AG04450 (cell line): ENCODE results near the gene CPN2. TPM values are rescaled to one million over a fixed set of nuclear protein-coding genes. Genes with fewer than 3 reads are reported as not detected.

ENCODE experiments used
- CTCF ChIA-PET: fragments of 300-600, 350-600 bp; formaldehyde crosslinking; extraction: SDS; loops from one replicate; lab custom pipeline; 2022; ENCODE audit warnings: antibody characterized with exemption, inconsistent platforms; lab: Charles Lee
- POLR2A ChIA-PET: fragments of 350-600 bp; formaldehyde crosslinking; extraction: SDS; loops from one replicate; lab custom pipeline; 2021; ENCODE audit warnings: antibody characterized with exemption, inconsistent platforms; lab: Yijun Ruan, JAX
- DNase-seq: peaks from one replicate; pipeline ENCODE4 v3.0.0-alpha.2; 2011; ENCODE audit warnings: low read depth, low spot score
- H3K27ac ChIP-seq: one replicate; pipeline ENCODE4 v1.5.1; 2012; ENCODE audit warnings: low read depth, low read length, control low read depth
- H3K27me3 ChIP-seq: one replicate; pipeline ENCODE4 v1.6.0; 2012; ENCODE audit warnings: low read length; ENCODE audit not compliant: control insufficient read depth, insufficient read depth
- H3K4me3 ChIP-seq: 2 replicates; pipeline ENCODE4 v1.5.1; 2011; ENCODE audit warnings: mild to moderate bottlenecking, low read depth, low read length, control low read depth
- H3K9me3 ChIP-seq: 2 replicates; pipeline ENCODE4 v1.5.1; 2012; ENCODE audit warnings: low read length; ENCODE audit not compliant: control insufficient read depth, insufficient read depth
- polyA plus RNA-seq: library from polyadenylated mRNA; depleted of rRNA; stranded (reverse); fragments of >200 nt; gene quantifications from 2 replicates; pipeline ENCODE4 v1.2.3, GENCODE V29; 2011
- TF ChIP-seq, protein P1 (sequence below): IDR thresholded peaks from 2 replicates; pipeline ENCODE4 v1.5.1; 2011; ENCODE audit warnings: low read depth, low read length, control low read depth, inconsistent platforms

The CPN2 gene
- polyA plus RNA-seq, 1 experiment, result not detected

DNA sequence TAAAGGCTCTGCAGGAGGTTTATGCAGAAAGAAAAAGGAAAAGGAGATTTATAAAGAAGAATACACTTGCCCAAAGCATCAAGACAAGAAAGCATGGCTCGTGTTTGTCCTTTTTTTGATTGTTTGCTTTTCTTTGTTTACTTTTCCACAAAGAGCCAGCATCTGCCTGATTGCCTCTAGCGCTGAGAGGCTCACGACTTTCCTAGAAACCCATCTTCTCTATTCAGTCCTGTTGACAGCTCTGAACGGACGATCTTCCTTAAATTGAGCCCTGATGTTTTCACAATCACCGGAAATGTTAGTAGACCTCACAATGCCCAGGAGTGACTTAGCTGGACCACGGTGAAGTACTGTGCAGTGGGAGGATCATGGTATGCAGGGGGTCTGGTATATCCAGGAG lies 35.5 kb upstream of the CPN2 start:
- CTCF ChIA-PET, result interaction anchor here (1.0 to 2.5 kb wide), 3 partner anchors 9 to 52 kb away, joined by 3 to 12 read pairs (median 8); no protein-coding TSS in a partner anchor

DNA sequence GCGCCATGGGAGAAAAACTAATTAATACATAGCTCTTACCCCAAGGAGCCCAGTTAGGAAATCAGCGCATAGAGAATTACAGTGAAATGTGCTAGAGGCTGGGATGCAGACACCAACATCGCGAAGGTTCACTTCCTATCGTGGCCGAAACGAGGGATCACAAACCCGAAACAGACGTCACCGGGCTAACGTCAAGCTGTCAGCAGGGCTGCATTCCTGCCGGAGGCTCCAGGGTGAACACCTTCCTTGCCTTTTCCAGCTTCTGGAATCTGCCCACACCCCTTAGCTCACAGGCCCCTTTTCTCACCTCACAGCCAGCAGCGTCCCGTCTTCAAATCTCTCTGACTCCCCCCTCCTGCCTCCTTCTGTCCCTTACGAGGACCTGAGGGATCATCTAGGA lies 34.9 kb upstream of the CPN2 start:
- ChIA-PET CTCF (interaction anchor here (1.9 to 2.5 kb wide), 2 partner anchors 9 to 42 kb away, joined by 8 to 12 read pairs; no protein-coding TSS in a partner anchor), POLR2A (no interaction called here)

More for the DNA sequence above, 35.5 kb upstream of the CPN2 start:
- DNase-seq, result no peak
- POLR2A ChIA-PET, result no interaction called here
- Histone ChIP-seq H3K4me3 (no peak overlapping the region), H3K27me3 (peaks cover 37% of the 10 kb centered on the region), H3K9me3 (peaks cover 5% of the 10 kb centered on the region; the same call in 1 of the 2 replicates), H3K27ac (no peak overlapping the region)
- TF ChIP-seq, protein P1, sequence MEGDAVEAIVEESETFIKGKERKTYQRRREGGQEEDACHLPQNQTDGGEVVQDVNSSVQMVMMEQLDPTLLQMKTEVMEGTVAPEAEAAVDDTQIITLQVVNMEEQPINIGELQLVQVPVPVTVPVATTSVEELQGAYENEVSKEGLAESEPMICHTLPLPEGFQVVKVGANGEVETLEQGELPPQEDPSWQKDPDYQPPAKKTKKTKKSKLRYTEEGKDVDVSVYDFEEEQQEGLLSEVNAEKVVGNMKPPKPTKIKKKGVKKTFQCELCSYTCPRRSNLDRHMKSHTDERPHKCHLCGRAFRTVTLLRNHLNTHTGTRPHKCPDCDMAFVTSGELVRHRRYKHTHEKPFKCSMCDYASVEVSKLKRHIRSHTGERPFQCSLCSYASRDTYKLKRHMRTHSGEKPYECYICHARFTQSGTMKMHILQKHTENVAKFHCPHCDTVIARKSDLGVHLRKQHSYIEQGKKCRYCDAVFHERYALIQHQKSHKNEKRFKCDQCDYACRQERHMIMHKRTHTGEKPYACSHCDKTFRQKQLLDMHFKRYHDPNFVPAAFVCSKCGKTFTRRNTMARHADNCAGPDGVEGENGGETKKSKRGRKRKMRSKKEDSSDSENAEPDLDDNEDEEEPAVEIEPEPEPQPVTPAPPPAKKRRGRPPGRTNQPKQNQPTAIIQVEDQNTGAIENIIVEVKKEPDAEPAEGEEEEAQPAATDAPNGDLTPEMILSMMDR, result no peak

DNA sequence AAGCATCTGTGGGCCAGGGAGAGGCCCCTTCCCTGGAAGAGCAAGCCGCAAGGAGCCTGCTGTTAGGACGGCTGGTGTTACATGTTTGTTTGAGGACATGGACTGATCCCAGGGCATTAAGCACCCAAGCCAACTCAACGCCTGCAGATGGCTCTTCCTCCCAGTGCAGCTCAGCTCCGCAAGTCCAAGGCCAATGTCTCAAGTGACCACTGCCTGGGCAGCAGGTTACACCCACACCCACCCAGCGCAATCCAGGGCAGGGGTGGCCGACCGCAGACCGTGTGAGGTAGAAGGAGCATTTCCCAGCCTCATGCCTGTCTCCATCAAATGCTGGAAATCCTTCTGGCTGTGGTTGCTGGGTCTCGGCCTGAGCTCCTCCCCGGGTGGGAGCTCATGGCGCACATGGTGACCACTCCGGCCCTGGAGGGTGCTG lies 33.5 kb upstream of the CPN2 start:
- CTCF ChIA-PET, result interaction anchor here (1.2 to 1.9 kb wide), 2 partner anchors 11 to 18 kb away, joined by 3 to 8 read pairs; no protein-coding TSS in a partner anchor
- no peak overlapping the region for H3K4me3 ChIP-seq
- no peak overlapping the region for H3K27ac ChIP-seq
- H3K9me3 ChIP-seq, result peaks cover 3% of the 10 kb centered on the region; the same call in 1 of the 2 replicates
- POLR2A ChIA-PET, result no interaction called here
- TF ChIP-seq, protein P1, result no peak
- peaks cover 38% of the 10 kb centered on the region for H3K27me3 ChIP-seq
- no peak for DNase-seq

More for the DNA sequence above, 34.9 kb upstream of the CPN2 start:
- no peak overlapping the region for H3K4me3 ChIP-seq
- TF ChIP-seq, protein P1, result no peak
- H3K27ac ChIP-seq, result no peak overlapping the region
- peaks cover 37% of the 10 kb centered on the region for H3K27me3 ChIP-seq
- peaks cover 3% of the 10 kb centered on the region; the same call in 1 of the 2 replicates for H3K9me3 ChIP-seq
- no peak for DNase-seq

DNA sequence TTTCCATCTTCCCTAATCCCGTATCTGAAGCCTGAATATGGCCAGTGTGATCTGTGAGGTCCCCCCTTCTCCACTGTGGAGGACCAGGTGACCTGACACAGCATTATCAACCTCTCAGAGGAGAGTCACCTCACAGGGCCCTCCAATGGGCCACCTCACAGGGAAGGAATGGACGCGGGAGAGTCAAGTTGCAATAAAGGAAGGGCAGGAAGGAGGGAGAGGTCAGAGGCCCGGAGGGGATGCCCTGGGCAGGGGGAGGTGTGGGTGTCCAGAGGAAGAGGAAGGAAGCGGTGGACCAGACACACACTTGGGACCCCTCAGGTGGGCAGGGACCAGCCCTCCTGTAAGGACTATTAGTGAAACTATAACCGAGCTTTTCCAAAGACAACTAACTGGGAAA lies 33.0 kb upstream of the CPN2 start:
- Histone ChIP-seq H3K4me3 (no peak overlapping the region), H3K27ac (no peak overlapping the region), H3K27me3 (peaks cover 39% of the 10 kb centered on the region), H3K9me3 (peaks cover 3% of the 10 kb centered on the region; the same call in 1 of the 2 replicates)
- TF ChIP-seq, protein P1, result no peak
- no peak for DNase-seq
- ChIA-PET CTCF (interaction anchor here (1.2 kb wide), 1 partner anchor 19 kb away, joined by 3 read pairs; no protein-coding TSS in a partner anchor), POLR2A (no interaction called here)

DNA sequence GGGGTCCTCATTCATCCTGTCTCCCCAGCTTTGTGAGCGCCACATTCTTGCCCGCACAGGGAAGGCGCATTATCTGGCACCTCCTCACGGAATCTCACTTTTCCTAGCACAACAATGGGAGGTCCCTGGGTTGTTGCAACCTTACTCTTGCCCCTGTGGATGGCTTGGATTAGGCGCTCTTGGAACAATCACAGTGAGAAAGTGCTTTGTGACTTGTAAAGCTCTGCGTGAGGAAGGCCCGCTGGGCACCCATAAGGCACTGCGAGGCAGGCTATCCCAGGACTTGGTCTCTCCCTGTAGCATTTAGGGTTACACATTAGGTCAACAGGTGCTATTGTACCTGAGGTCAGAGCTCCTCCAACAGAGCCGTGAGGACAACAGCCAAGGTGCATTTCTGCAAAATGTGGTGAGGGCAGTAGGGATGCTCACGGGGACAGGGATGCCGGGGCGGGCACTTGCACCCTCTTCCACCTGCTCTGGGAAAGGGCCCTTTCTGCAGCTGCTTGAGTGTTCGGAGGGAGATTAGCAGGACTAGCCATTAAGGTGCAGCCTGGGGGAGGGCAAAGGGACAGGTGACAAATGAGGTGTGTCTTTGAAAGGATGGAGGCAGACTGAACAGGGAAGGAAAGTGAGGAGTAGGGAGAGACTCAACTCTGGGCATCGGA lies 32.3 kb upstream of the CPN2 start:
- no peak overlapping the region for H3K27ac ChIP-seq
- ChIA-PET CTCF (no interaction called here), POLR2A (interaction anchor here (0.6 kb wide), 1 partner anchor 33 kb away, joined by 3 read pairs; no protein-coding TSS in a partner anchor)
- DNase-seq, result no peak
- peaks cover 40% of the 10 kb centered on the region for H3K27me3 ChIP-seq
- H3K4me3 ChIP-seq, result no peak overlapping the region
- H3K9me3 ChIP-seq, result peaks cover 3% of the 10 kb centered on the region; the same call in 1 of the 2 replicates
- TF ChIP-seq, protein P1, result no peak
